Measurements from ENCODE around the gene NPEPL1.
"Not testable (repeated sequence)": the region's sequence is repeated elsewhere in the genome, so short reads cannot be mapped to it uniquely, and the experiment has no call there.

Gene NPEPL1

DNA sequence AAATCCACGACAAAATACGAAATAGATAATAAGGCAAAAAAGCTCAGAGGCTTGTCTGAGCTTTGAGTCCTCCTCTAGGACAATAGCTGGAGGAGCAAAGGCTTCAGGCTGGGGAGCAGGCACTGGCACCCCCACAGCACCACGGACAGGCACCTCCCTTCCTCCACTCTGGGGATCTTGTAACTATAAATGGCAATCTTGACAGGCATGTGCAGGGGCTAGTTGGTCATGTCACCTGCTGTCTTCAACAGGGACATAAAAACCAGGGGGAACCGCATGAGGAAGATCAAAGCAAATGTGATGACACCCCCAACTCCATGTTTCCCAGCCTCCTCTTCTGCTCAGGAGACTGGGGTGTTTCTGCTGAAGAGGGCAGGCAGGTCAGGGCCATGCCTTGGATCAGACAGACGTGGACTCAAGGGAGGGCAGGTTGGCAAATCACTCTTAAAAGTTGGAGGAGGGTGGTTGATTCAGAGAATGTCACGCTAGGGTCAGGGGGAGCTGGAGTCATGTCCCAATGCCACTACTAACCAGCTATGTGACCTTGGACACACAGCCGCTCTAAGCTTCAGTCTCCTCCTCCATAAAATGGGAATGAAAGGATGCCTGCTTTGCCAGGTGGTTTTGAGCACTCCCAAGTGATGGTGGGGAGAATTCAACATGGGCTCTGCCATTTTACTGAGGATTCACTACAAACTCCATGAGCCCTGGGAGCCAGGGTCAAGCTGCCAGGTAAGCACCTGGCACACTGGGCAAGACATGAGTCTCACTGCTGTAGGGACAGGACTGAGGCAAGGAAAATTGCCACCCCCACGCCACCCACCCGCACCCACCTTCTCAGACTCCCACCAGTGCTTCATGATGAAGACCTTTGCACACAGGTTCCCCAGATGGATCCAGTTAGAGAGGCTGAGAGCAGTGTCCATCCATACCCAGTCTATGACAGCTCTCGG, 48.0 kb downstream of the NPEPL1 start:
- DNase-seq (ENCODE audit: low read depth in 3 of 3) = no peak

DNA sequence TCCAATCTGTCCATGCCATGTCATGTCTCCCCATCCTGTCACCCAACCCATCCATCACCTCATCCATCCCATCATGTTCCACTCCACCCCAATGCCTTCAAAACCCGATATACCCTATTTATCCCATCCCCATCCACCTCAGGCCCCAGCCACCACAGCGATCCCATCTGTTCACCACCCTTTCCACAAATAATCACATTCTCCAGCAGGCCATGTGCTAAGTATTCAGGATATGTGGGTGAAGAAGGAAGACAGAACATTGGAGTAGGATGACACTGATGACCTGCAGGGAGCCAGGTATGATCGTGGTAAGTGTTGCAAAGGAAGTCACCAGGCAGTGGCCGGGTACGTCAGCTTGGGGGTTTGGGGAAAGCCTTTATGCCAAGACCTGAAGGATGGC, 48.8 kb downstream of the NPEPL1 start:
- DNase-seq (ENCODE audit: low read depth in 3 of 3) = no peak

DNA sequence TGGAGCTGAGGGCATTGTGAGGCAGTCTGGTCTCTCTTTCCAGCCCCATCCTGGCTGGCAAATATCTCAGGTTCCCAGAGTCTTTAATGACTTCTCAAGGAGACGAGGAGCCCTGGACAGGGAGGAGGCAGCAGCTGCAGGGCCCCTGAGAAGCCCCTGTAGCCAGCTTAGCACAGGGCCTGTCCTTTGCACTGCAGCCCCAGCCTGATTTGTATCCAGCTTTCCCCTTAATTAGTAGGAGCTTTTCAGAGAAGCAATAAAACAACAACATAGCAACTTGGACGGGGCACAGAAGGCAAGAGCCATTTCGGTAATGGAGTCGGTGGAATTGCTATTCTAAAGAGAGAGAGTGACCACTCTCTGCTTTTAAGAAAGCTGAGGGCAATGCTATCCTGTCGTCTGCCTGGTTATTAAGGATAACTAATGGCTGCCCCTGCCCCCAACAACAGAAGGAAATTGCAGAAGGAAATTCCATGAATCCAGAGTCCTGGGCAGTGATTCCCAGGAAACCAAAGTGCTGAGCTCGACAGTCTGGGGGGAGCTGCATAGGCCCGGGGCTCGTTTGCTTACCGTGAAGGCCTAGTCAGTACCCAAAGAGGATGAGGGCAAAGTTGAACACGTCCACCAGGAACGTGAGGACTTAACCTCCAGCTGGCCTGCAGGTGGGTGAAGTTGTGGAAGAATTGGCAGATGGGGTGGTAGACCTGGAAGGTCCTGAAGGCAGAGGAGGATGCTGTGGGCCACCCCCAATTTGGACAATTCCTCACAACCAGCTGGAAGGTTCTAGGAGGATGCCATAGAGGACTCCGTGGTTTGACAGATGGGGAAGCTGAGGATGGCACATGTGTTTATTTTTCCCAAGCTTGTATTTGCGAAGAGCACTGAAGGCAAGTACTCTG, 50.3 kb downstream of the NPEPL1 start:
- no peak for DNase-seq (ENCODE audit: low read depth in 3 of 3)

DNA sequence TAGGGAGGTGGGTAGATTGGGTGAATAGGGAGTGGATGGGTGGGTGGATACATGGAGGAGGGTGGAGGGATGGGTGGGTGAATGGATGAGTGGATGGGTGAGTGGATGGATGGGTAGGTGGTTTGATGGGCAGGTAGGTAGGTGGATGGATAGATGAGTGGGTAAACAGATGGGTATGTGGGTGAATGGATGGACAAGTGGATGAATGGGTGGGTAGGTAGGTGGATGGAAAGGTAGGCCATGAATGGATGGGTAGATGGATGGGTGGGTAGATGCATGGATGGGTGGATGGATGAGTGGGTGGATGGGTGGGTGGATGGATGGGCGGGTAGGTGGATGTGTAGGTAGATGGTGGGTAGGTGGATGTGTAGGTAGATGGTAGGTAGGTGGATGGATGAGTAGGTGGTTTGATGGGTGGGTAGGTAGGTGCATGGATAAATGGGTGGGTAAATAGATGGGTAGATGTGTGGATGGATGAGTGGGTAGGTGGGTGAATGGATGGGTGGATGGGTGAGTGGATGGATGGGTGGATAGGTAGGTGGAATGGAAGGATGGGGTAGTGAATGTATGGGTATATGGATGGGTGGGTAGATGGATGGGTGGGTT, 51.4 kb downstream of the NPEPL1 start:
- no peak for DNase-seq (ENCODE audit: low read depth in 3 of 3)

DNA sequence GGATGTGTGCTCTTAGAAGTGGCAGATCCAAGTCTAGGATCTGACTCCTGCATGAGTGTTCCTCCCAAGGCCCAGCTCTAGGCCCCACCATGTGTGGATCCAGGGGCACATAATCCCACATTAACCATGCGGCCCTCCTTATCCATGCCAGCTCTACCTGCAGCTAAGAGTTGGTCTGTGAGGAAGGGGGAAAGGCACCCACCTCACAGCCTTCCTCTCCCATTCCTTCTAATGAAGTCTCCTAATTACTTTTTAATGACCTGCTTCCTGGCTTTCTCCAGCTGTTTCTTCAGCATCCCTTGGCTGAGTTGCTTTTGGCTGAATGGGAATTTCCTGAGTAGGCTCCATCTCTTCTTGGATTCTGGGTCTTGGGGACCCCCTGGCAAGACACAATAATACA, 52.2 kb downstream of the NPEPL1 start:
- no peak for DNase-seq (ENCODE audit: low read depth in 3 of 3)

DNA sequence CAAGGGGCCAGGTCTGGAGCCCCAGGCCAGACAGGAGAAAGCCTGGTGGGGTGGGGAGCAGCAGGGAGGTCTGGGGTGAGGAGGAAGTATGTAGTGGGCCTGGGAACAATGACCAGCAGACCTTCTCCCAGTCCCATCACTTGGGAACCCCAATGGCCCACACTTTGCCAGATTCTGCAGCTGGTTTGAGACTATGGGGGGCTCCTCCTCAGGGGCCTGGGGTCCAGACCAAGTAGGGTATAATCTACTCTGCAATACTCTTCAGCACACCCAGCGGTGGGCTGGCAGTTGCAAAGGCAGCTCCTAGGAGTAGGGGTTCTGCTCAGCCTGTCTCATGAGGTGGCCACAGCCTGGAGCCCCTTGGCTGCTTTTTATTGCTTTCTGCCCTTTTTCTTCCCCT, 52.8 kb downstream of the NPEPL1 start:
- no peak for DNase-seq (ENCODE audit: low read depth in 3 of 3)

DNA sequence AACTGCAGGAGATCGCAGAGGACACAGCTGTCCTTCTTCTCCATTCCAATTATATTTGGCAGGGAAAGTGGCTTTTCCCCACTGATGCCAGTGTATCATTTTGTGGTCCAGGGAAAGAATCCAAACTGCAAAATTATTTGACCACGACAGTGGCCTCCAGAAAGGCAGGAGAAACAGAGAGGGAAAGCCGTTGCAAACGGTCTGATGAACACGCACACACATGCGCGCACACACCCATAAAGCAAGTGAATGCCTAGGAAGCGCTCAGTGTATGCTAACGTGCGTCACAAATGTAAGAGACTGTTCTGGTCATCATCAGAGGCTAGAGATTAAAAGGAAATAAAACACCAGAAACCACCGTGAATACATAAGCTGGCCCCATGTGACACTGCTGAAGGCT, 54.0 kb downstream of the NPEPL1 start:
- no peak for DNase-seq (ENCODE audit: low read depth in 3 of 3)

DNA sequence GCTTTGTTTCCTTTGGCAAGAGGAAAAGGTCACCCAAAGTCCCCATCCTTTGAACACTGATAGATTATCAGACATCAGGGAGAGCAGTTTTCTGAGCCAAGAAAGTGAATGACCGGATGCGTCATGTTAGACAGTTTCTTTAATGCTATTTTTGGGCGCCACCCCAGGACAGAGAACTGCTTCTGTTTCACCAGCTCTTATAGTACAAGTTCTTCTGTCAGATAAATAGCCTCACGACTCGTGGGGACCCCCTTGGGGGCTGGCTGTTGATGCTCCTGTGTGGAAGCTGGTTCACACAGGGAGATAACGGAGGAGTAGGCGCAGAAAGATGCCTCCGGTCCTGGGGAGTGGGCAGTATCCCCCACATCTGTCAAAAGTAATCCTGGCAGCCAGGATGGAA, 54.6 kb downstream of the NPEPL1 start:
- DNase-seq (ENCODE audit: low read depth in 3 of 3) = no peak

DNA sequence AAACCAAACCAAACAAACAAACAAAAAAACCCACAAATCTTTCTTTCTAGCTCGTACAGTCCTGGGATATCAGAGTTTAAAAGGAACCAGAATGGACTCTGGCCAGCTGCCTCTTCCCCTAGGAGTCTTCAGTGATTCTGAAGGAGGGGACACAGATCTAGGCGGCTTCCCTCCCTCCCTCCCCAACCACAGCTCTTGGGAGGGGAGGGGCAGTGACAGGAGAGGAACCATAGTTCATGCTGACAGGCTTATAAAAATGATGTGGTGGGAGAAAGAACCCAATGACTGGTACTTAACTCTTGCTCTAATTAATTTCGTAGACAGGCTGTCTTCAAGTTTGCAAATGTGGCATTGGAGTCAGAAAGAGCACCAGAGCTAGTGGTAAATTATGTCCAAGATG, 56.0 kb downstream of the NPEPL1 start:
- no peak for DNase-seq (ENCODE audit: low read depth in 3 of 3)

DNA sequence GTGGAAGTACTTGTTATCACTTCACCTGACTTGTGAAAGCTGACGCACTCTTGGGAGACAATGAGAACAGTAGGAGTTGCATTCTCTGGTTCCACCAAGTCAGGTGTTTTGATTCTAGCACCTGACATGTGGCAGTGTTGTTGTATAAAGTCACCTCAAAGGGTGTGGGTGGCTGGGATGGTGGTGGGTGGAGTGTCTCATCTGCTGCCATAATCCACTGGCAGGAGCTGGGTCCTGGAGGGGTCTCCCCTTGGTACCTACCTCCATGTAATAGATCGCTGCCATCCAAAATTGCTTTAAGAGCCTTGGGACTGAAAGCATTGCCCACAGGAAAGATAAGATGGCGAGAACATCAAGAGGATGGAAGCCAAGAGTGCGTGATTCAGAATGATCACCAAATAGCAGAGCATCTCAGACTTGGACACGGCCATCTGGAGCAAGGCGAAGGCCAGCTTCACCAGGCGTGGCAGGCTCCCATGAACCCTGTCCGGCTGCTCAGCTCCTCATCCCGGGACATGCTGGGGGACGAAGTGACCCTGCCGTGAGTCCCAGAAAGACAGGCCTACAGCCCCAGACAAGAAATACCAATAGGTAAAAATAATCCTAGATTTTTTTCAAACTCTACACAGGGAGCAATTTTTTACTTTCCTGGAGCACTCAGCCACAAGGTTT, 56.6 kb downstream of the NPEPL1 start:
- no peak for DNase-seq (ENCODE audit: low read depth in 3 of 3)

DNA sequence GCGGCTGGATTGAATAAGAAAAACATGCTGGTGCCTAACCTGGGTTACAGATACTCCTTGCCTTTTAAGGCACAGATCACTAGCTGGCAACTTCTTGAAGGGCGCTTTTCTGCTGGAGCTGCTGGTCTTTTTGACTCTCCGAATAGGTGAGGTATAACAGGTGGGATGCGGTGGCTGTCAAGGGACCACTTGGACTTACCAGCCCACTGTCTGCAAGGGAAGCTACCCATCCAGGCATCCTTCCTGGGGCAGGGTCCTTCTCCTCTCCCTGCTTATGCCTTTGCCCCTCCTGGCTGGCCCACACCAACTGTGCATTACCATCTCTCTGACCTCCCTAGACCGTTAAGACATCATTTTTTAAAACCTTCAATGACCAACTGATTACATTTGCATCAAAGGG, 57.4 kb downstream of the NPEPL1 start:
- no peak for DNase-seq (ENCODE audit: low read depth in 3 of 3)

DNA sequence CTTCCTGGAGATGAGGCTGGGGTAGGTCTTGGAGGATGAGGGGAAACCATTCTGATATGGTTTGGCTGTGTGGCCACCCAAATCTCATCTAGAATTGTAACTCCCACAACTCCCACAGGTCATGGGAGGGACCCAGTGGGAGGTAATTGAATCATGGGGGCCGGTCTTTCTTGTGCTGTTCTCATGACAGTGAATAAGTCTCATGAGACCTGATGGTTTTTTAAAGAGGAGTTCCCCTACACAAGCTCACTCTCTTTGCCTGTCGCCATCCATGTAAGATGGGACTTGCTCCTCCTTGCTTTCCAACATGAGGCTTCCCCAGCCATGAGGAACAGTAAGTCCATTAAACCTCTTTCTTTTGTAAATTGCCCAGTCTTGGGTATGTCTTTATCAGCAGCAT, 58.1 kb downstream of the NPEPL1 start:
- not testable (repeated sequence) for DNase-seq (ENCODE audit: low read depth in 3 of 3)

DNA sequence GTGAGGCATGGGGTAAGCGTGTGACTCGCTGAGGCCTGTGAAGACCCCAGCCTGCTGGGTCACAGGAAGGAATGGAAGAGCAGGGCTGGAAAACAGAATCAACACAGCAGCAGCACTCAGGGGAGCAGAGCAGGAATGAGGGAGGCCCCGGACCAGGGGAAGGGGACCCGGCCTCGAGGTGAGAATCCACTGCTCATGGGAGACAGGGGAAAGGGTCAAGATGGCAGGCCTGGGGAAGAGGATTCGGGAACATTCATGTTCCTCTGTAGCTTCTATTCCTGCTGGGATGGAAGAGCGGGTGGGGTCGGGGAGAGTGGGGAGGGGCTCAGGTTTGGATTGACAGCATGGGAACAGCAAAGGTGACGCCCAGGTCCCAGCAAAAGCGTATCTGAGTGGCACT, 59.4 kb downstream of the NPEPL1 start:
- DNase-seq (ENCODE audit: low read depth in 3 of 3) = no peak

DNA sequence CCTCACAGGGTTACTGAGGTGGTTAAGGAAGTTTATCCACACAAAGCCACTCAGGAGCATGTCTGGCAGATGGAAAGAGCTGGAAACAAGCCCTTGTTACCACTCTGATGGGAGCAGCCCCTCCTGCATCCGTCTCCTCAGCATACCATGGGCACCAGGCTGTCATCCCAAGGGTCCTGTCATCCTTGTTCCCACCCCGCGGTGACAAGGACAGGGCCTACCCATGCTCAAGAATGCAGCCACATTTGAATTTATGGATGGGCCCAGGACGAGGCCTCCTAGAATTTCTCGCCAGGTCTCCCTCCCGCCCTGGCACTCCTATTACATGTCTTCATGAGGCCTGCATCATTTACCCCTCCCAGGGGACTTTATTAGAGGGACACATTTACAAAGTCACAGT, 60.0 kb downstream of the NPEPL1 start:
- DNase-seq (ENCODE audit: low read depth in 3 of 3) = no peak

DNA sequence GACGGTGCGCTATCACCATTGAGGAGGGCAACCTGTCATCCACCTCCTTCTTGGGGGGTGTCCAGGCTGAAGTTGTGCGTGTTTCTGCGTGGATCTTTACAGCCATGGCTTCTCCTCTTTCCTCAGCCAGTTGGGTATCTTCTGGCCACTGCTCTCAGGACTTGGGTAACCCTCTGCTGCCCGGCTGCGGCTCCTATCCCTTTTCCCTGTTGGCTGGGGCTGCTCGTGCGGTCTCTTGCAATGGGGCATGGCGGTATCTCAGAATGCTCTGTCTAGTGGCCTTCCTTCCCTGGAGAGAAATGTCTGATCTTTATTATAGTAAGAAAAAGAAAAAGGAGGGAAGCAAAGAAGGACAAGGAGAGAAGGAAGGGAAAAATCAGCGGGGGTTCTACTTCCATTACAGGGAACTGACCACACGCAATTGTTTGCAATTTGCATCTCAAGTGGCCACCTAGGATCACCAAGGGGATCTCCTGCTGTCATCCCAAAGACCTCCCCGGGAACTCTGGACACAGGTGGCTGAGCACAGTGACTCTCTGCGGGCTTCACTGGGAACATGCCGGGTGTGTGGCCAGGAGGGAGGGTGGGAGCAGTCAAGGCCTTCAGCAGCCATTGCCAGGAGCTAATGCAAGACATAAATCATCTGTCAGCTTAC, 60.8 kb downstream of the NPEPL1 start:
- no peak for DNase-seq (ENCODE audit: low read depth in 3 of 3)

DNA sequence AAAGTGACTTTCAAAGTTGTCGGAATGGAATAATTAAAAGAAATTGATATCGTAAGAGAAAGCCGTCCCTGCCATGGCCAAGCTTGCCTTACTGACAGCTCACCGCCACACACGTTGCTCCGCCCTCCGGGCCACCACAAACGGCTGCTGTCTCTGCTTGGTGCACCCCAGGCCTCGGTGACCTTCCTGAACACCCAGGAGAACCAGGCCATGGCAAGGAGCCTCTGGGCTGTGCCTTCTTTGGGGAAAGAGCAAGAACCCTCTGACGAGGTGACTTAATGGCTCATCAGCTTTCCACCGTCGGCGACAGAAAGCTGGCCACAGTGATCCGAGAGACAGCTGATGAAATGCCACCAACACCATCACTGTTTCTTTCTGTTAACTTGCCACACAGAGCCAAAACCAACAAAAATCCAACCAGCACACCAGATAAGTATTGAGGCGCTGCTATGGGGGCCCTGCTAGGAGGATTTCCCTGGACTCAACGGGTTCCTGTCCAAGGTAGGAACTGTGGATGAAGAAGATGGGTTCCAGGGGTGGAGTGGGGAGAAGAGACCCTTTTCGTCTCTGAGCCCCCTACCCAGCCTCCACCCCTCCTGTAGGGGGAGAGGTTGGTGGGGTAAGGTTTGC, 61.4 kb downstream of the NPEPL1 start:
- no peak for DNase-seq (ENCODE audit: low read depth in 3 of 3)

DNA sequence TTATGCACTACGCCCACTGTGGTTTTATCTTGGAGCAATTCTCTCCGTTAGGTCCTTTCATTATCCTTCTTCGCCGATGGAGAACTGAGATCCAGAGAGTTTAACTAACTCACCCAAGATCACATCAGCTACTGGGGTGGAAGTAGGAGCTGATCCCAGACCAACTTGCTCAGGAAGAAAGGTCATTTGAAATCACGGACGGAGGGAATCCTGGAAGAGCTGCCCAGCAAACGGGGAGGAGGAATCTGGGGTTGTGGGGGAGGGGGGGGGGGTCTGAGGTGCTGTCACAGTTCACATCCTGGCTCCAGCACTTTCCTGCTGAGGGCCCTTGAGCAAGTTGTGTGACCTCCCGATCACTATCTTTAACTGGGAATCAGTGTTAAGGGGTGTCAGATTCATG, 62.0 kb downstream of the NPEPL1 start:
- no peak for DNase-seq (ENCODE audit: low read depth in 3 of 3)

DNA sequence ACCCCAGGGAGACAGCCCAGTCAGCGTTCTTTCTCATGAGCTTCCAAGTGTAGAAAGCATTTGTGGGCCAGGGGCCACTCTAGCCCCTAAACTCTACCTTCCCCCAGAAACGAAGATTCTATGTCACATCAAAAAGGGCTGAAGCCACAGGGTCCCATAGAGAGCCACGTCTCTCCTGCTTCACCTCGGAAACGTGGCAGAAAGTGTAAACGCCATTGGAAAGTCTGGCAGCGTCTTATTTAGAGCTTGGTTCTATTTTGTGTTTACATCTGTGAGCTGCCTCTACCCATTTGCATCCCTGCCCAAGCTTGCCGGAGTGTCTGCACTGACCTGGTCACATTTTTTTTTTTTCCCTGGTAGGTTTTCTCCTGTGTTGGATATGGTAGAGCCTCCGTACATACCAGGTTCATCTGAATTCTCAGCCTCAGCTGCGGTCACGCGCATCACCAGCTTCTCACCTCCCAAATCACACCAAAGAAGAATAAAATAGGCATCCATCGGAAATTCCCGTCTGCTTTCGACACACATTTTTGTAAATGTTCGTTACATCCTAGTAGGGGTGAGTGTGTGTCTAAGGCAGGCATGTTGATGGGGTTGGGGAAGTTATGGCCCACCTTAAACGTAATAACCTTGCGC, 62.6 kb downstream of the NPEPL1 start:
- DNase-seq (ENCODE audit: low read depth in 3 of 3) = no peak

DNA sequence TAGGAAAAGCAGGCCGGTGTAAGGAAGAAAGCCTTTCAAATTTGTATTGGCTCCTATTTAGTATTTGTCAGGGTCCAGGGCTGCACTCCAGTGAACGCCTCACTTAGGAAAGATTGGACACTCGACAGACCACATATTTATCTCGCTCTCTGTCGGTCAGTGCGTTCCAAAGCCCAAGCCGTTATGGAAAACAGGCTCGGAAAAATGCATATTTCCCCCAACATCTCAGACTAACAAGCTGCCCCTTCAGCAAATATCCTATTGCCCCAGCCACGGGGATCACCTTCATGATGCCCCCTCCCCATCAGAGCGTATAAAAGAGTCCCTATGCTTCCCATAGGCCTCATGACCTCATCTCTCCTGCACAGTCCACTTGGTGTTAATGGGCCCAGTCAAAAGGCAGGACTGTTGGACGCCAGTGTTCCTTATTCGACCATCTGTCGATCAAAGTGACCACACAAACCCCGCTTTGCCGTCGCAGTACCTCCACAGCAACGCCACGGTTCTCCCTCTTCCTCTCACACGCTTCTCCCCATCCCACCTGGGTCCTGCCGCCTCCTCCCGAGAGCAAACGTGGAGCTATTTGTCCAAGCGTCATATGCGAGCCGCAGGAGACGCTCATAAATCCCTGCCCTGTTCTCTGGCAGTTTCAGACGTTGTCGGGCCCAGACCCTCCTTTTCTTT, 63.3 kb downstream of the NPEPL1 start:
- no peak for DNase-seq (ENCODE audit: low read depth in 3 of 3)

DNA sequence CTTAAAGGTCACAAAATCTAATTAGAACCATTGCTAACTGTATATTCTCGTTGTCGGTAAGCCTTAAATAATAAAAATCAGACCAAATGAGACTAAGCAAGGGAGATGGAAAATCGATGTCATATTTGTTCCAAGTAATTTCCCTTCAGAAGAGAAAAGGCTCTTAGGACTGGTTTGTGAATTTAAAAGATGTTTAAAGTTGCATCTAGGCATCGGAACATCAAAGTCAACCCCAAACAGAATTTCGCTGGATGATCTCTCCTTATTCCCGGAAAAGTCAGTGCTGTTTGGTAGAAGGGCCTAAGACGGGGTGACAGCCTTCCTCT, 63.8 kb downstream of the NPEPL1 start:
- DNase-seq (ENCODE audit: low read depth in 3 of 3) = no peak

Data from stimulated activated CD4-positive, alpha-beta T cell treated with anti-CD3 and anti-CD28 coated beads, TNF-alpha, amount 100 ng/mL, for 48 hours (primary cell).